Osteoblast (primary cell): ENCODE results near the gene TESK2. TPM values are rescaled to one million over a fixed set of nuclear protein-coding genes. Genes with fewer than 3 reads are reported as not detected.

Experiments used
- DNase-seq: peaks from one replicate; pipeline ENCODE4 v3.0.0; 2011; ENCODE audit warnings: low spot score, mixed read lengths; ENCODE audit not compliant: insufficient read length; ENCODE audit errors: missing footprints
- H2AFZ ChIP-seq: 2 replicates; pipeline ENCODE4 v1.6.0; 2011; ENCODE audit warnings: mild to moderate bottlenecking, low read length
- H3K27ac ChIP-seq: 2 replicates; pipeline ENCODE4 v1.5.1; 2011; ENCODE audit warnings: mild to moderate bottlenecking, low read depth, low read length, moderate library complexity
- H3K27me3 ChIP-seq: 2 replicates; pipeline ENCODE4 v1.6.0; 2012; ENCODE audit warnings: mild to moderate bottlenecking, control low read depth, inconsistent platforms, low read length, moderate library complexity; ENCODE audit not compliant: insufficient read depth
- H3K36me3 ChIP-seq: 2 replicates; pipeline ENCODE4 v1.5.1; 2011; ENCODE audit warnings: mild to moderate bottlenecking, low read length, control low read depth, moderate library complexity; ENCODE audit not compliant: insufficient read depth
- H3K4me1 ChIP-seq: 2 replicates; pipeline ENCODE4 v1.5.1; 2011; ENCODE audit warnings: mild to moderate bottlenecking, low read length, control low read depth, moderate library complexity; ENCODE audit not compliant: insufficient read depth
- H3K4me2 ChIP-seq: 2 replicates; pipeline ENCODE4 v1.6.0; 2011; ENCODE audit warnings: mild to moderate bottlenecking, low read length; ENCODE audit not compliant: insufficient read depth
- H3K4me3 ChIP-seq: fragments of 200-600 bp; sonication (generic); 3 replicates; pipeline ENCODE4 v1.5.1; 2012; ENCODE audit warnings: mild to moderate bottlenecking, low read length, inconsistent platforms; ENCODE audit not compliant: insufficient read depth
- H3K79me2 ChIP-seq: 2 replicates; pipeline ENCODE4 v1.6.0; 2012; ENCODE audit warnings: mild to moderate bottlenecking, low read length, control low read depth, inconsistent platforms; ENCODE audit not compliant: insufficient read depth
- H3K9me3 ChIP-seq: 2 replicates; pipeline ENCODE4 v1.5.1; 2011; ENCODE audit warnings: low read depth, low read length, control low read depth
- H4K20me1 ChIP-seq: 2 replicates; pipeline ENCODE4 v1.6.0; 2012; ENCODE audit warnings: mild to moderate bottlenecking, low read length, control low read depth; ENCODE audit not compliant: insufficient read depth
- CTCF ChIP-seq: IDR thresholded peaks from 2 replicates; pipeline ENCODE4 v1.5.1; 2011; ENCODE audit warnings: mild to moderate bottlenecking, low read depth, low read length, moderate library complexity; ENCODE audit errors: extremely low read depth
- total RNA-seq: library from RNA; depleted of rRNA; stranded (reverse); fragments of >200 nt; gene quantifications from 2 replicates; pipeline ENCODE4 v1.2.3, GENCODE V29; 2012

The TESK2 gene
- total RNA-seq, 1 donor: 5.4 TPM

GRCh38 chr1:45403298-45403697 lies 87.7 kb downstream of the TESK2 start:
- no peak for TF ChIP-seq CTCF
- no peak overlapping the region for H3K4me2 ChIP-seq

GRCh38 chr1:45401524-45401923 lies 89.4 kb downstream of the TESK2 start:
- no peak overlapping the region for H3K4me2 ChIP-seq
- H3K27me3 ChIP-seq: no peaks in the 10 kb centered on the region
- DNase-seq: no peak
- no peaks in the 10 kb centered on the region for H3K79me2 ChIP-seq
- no peak overlapping the region for H2AFZ ChIP-seq
- H3K4me3 ChIP-seq: no peak overlapping the region
- no peaks in the 10 kb centered on the region for H3K4me1 ChIP-seq
- no peak overlapping the region for H3K27ac ChIP-seq
- no peaks in the 10 kb centered on the region for H4K20me1 ChIP-seq
- no peaks in the 10 kb centered on the region for H3K9me3 ChIP-seq
- TF ChIP-seq CTCF: no peak
- no peaks in the 10 kb centered on the region for H3K36me3 ChIP-seq

More at GRCh38 chr1:45403298-45403697, 87.7 kb downstream of the TESK2 start:
- Histone ChIP-seq H3K4me3 (no peak overlapping the region), H3K4me1 (no peaks in the 10 kb centered on the region), H2AFZ (no peak overlapping the region), H3K79me2 (no peaks in the 10 kb centered on the region), H3K27me3 (no peaks in the 10 kb centered on the region), H3K9me3 (no peaks in the 10 kb centered on the region), H3K36me3 (no peaks in the 10 kb centered on the region), H3K27ac (no peak overlapping the region), H4K20me1 (no peaks in the 10 kb centered on the region)
- peak; percentile 6 for DNase-seq

- H3K27ac ChIP-seq: no peak overlapping the region
- H3K36me3 ChIP-seq: no peaks in the 10 kb centered on the region
- no peaks in the 10 kb centered on the region for H3K9me3 ChIP-seq
- no peak overlapping the region for H2AFZ ChIP-seq
- H3K4me2 ChIP-seq: no peak overlapping the region
- H3K4me1 ChIP-seq: no peaks in the 10 kb centered on the region
- H4K20me1 ChIP-seq: no peaks in the 10 kb centered on the region
- TF ChIP-seq CTCF: no peak
- H3K4me3 ChIP-seq: no peak overlapping the region
- DNase-seq: peak; percentile 29
- H3K79me2 ChIP-seq: no peaks in the 10 kb centered on the region
- H3K27me3 ChIP-seq: no peaks in the 10 kb centered on the region
Measured at GRCh38 chr1:45400049-45400448, 90.9 kb downstream of the TESK2 start.

GRCh38 chr1:45397285-45397684 lies 93.7 kb downstream of the TESK2 start:
- no peak overlapping the region for H3K27ac ChIP-seq
- no peaks in the 10 kb centered on the region for H3K9me3 ChIP-seq
- no peaks in the 10 kb centered on the region for H3K79me2 ChIP-seq
- H2AFZ ChIP-seq: no peak overlapping the region
- TF ChIP-seq CTCF: no peak
- no peak overlapping the region for H3K4me2 ChIP-seq
- no peak overlapping the region for H3K4me3 ChIP-seq
- no peaks in the 10 kb centered on the region for H4K20me1 ChIP-seq
- H3K27me3 ChIP-seq: no peaks in the 10 kb centered on the region
- H3K4me1 ChIP-seq: peaks cover 8% of the 10 kb centered on the region
- no peak for DNase-seq
- H3K36me3 ChIP-seq: no peaks in the 10 kb centered on the region
